Activated T-helper 2 cell treated with anti-CD3 and anti-CD28 coated beads, Interferon-gamma antibody, Interleukin-2, Interleukin-4, amounts not matched to agents 10 μg/mL and 5 μg/mL and 100 μg/mL, durations not matched to agents 14 hours and 24 hours and 36 hours (primary cell): ENCODE measurements around the gene CCT4. TPM values are rescaled to one million over a fixed set of nuclear protein-coding genes. Genes with fewer than 3 reads are reported as not detected.
"Not testable (repeated sequence)": the region's sequence is repeated elsewhere in the genome, so short reads cannot be mapped to it uniquely, and the experiment has no call there.

Experiments
- DNase-seq: peaks from one replicate; pipeline ENCODE4 v3.0.0; 2021; ENCODE audit warnings: low spot score
- H3K27ac Mint-ChIP-seq: one replicate; pipeline ENCODE4 v1.8.0; 2021; ENCODE audit warnings: mixed read lengths
- H3K27me3 Mint-ChIP-seq: one replicate; pipeline ENCODE4 v1.8.0; 2021; ENCODE audit warnings: low read depth, mixed read lengths
- H3K36me3 Mint-ChIP-seq: one replicate; pipeline ENCODE4 v1.8.0; 2021; ENCODE audit warnings: low read depth, mixed read lengths
- H3K4me1 Mint-ChIP-seq: one replicate; pipeline ENCODE4 v1.8.0; 2021; ENCODE audit warnings: low read depth, mixed read lengths
- H3K4me3 Mint-ChIP-seq: one replicate; pipeline ENCODE4 v1.8.0; 2021; ENCODE audit warnings: low read depth, mild to moderate bottlenecking, moderate library complexity, mixed read lengths
- H3K9me3 Mint-ChIP-seq: one replicate; pipeline ENCODE4 v1.8.0; 2021; ENCODE audit warnings: mixed read lengths
- intact Hi-C: fragments of 100-400 bp; cut with micrococcal nuclease; formaldehyde crosslinking; loops from one replicate; pipeline ENCODE4 v1.15.1; 2023
- total RNA-seq: library from RNA; stranded (reverse); gene quantifications from 2 replicates; pipeline ENCODE4 v1.2.3, GENCODE V29; 2022

Gene CCT4
- total RNA-seq, 1 donor from 2014 or later, result 367 TPM

DNA sequence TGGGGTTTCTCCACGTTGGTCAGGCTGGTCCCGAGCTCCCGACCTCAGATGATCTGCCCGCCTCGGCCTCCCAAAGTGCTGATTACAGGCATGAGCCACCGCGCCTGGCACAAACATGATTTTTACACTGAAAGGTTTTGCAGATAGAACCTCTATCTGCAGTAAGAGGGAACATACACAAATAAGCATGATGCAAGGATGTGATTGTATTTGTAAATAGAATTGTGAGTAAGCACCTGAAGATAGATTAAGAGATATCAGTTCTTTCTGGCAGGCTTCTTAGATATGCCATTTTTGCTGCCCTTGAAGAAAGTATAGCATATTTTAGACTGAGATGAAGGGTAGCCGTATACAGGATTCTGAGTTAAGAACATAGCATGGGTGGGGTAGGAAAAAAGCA, 20.7 kb upstream of the CCT4 start:
- Mint-ChIP-seq H3K4me3 (no peak overlapping the region), H3K9me3 (no peaks in the 10 kb centered on the region), H3K27me3 (no peaks in the 10 kb centered on the region), H3K27ac (no peak overlapping the region), H3K4me1 (peaks cover 11% of the 10 kb centered on the region), H3K36me3 (no peaks in the 10 kb centered on the region)
- DNase-seq, result no peak
- intact Hi-C loops, result loop anchor here (5.0 to 10.0 kb wide), 3 partner anchors 147 to 786 kb away; partner anchors contain the start of gene B3GNT2

GRCh38 chr2:61906186-61906470, 17.7 kb upstream of the CCT4 start:
- Mint-ChIP-seq H3K36me3 (no peaks in the 10 kb centered on the region), H3K4me1 (peaks cover 11% of the 10 kb centered on the region), H3K27ac (peak overlapping the region; percentile 76), H3K9me3 (no peaks in the 10 kb centered on the region), H3K4me3 (peak overlapping the region; percentile 98), H3K27me3 (no peaks in the 10 kb centered on the region)
- intact Hi-C loops, result loop anchor here (5.0 to 10.0 kb wide), 3 partner anchors 144 to 789 kb away; partner anchors contain the start of gene B3GNT2
- no peak for DNase-seq

- peak within 1 kb of the TSS; percentile 98 for H3K4me3 Mint-ChIP-seq
- peaks cover 11% of the 10 kb centered on the region for H3K4me1 Mint-ChIP-seq
- intact Hi-C loops, result loop anchor here (1.0 to 10.0 kb wide), 4 partner anchors 17 to 789 kb away; partner anchors contain the start of genes B3GNT2 and CCT4
- H3K36me3 Mint-ChIP-seq, result no peaks in the 10 kb centered on the region
- DNase-seq, result peak; percentile 73
- peak within 1 kb of the TSS; percentile 76 for H3K27ac Mint-ChIP-seq
- no peaks in the 10 kb centered on the region for H3K9me3 Mint-ChIP-seq
- no peaks in the 10 kb centered on the region for H3K27me3 Mint-ChIP-seq
Observed at GRCh38 chr2:61905372-61906185, 17.1 kb upstream of the CCT4 start, which contains the start of gene COMMD1. COMMD1 (plus strand) TSS chr2:61905674; CDS start chr2:61905679, 5 bp downstream.

DNA sequence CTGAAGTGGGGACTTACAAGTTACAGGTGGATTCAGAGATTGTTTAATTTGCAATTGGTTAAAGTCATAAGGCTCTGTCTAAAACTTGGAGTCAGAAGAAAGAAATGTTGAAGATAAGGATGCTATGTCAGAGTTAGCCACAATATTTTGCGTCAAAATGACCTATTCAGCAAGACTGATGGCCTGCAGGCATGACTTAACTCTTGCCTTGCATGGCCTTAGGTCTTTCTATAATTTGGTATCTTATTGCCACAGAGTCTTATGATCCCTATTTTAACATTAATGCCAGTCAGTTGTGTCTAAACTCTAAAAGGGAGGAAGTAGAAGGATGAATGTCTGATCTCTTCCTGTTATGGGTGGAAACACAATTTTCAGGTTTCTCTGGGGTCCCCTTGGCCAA, 11.8 kb upstream of the CCT4 start:
- intact Hi-C loops, result loop anchor here (10.0 kb wide), 1 partner anchor 795 kb away; no protein-coding TSS in a partner anchor
- Mint-ChIP-seq H3K4me3 (no peak overlapping the region), H3K27ac (no peak overlapping the region), H3K36me3 (no peaks in the 10 kb centered on the region), H3K27me3 (no peaks in the 10 kb centered on the region), H3K4me1 (peaks cover 3% of the 10 kb centered on the region), H3K9me3 (no peaks in the 10 kb centered on the region)
- no peak for DNase-seq

DNA sequence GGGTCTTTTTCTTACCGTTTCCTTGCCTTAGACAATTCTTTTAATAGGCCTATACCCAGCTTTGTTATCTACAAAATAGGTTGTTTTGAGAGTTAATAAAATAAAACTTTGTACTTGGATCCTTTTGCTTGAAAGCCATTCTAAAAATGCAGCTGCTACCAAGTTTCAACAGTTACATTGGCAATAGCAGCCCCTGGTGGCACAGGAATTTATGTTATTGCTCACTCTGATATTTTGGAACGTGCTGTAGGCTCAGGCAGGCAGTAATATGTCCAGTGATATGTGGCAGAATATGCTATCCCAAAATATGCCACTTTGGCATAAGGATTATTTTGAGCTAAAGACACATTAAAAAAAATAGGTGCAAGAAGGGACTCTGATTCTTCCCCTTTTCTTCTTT, 10.4 kb upstream of the CCT4 start:
- Mint-ChIP-seq H3K4me1 (no peaks in the 10 kb centered on the region), H3K4me3 (no peak overlapping the region), H3K9me3 (no peaks in the 10 kb centered on the region), H3K36me3 (no peaks in the 10 kb centered on the region), H3K27me3 (no peaks in the 10 kb centered on the region), H3K27ac (no peak overlapping the region)
- intact Hi-C loops, result no loop called here
- DNase-seq, result no peak

DNA sequence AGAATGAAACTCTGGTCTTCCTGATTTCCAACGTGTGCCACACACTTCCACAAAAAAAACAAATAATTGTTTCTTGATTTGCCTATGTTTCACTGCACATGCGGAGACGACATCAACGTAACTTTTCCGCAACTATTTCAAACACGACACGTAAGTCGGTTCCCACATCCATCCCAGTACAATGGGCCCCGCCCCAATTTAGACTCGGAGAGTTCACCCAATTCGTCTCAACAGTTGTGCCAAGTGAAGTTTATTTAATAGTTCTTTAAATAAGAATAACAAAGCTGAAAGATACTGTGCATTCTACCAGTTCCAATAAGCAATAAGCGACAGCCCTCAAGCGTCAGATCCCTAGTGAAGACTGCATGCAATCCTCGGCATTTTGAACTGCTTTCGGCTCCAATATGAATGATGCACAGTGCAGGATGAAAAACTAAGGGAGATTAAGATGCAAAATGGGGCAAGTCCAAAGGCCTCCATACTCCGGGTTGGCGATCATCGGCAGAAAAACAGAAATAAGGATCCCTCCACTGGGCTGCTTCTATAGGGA, 664 bp downstream of the CCT4 start:
- intact Hi-C loops, result loop anchor here (1.0 to 2.0 kb wide), 5 partner anchors 18 to 1701 kb away; partner anchors contain the start of genes COMMD1, FAM161A, MDH1 and WDPCP
- no peaks in the 10 kb centered on the region for H3K27me3 Mint-ChIP-seq
- peaks cover 47% of the 10 kb centered on the region for H3K36me3 Mint-ChIP-seq
- peak overlapping the region; percentile 96 for H3K4me3 Mint-ChIP-seq
- H3K4me1 Mint-ChIP-seq, result peaks cover 20% of the 10 kb centered on the region
- no peak for DNase-seq
- H3K9me3 Mint-ChIP-seq, result no peaks in the 10 kb centered on the region
- peak overlapping the region; percentile 99 for H3K27ac Mint-ChIP-seq

DNA sequence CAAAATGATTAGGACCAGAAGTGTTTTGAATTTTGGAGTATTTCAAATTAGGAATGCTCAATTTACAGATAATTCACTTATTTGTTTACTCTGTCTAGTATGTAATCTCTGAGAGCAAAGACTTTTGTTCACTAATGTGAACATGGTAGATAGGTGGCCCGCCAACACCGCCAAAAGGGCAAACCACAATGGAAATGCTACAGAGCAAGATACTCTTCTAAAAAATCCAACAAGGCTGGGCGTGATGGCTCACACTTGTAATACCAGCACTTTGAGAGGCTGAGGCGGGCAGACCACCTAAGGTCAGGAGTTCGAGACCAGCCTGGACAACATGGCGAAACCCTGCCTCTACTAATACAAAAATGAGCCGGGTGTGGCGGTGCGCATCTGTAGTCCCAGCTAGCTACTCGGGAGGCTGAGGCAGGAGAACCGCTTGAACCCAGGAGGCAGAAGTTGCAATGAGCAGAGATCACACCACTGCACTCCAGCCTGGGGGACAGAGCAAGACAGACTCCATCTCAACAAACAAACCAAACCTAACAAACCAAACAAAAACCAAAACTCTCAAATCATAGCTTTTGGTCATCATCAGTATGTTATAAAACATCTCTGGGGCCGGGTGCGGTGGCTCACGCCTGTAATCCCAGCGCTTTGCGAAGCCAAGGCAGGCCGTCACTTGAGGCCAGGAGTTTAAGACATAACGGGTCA, 2.4 kb downstream of the CCT4 start:
- Mint-ChIP-seq H3K36me3 (peaks cover 56% of the 10 kb centered on the region), H3K27me3 (no peaks in the 10 kb centered on the region), H3K9me3 (no peaks in the 10 kb centered on the region), H3K4me3 (peak overlapping the region; percentile 96), H3K4me1 (peaks cover 20% of the 10 kb centered on the region), H3K27ac (no peak overlapping the region)
- intact Hi-C loops, result no loop called here
- no peak for DNase-seq

- DNase-seq, result no peak
- Mint-ChIP-seq H3K36me3 (peaks cover 73% of the 10 kb centered on the region), H3K27me3 (no peaks in the 10 kb centered on the region), H3K27ac (no peak overlapping the region), H3K4me1 (peaks cover 18% of the 10 kb centered on the region), H3K9me3 (no peaks in the 10 kb centered on the region), H3K4me3 (no peak overlapping the region)
- intact Hi-C loops, result no loop called here
Observed at GRCh38 chr2:61882850-61883249, 5.6 kb downstream of the CCT4 start.

- H3K27me3 Mint-ChIP-seq, intact Hi-C loops, H3K4me3 Mint-ChIP-seq, DNase-seq, H3K9me3 Mint-ChIP-seq, H3K4me1 Mint-ChIP-seq: not testable (repeated sequence)
- peaks cover 73% of the 10 kb centered on the region for H3K36me3 Mint-ChIP-seq
- H3K27ac Mint-ChIP-seq, result peak overlapping the region; percentile 24
Observed at GRCh38 chr2:61879351-61879750, 9.1 kb downstream of the CCT4 start.

GRCh38 chr2:61878761-61879160, 9.7 kb downstream of the CCT4 start:
- intact Hi-C loops, result no loop called here

DNA sequence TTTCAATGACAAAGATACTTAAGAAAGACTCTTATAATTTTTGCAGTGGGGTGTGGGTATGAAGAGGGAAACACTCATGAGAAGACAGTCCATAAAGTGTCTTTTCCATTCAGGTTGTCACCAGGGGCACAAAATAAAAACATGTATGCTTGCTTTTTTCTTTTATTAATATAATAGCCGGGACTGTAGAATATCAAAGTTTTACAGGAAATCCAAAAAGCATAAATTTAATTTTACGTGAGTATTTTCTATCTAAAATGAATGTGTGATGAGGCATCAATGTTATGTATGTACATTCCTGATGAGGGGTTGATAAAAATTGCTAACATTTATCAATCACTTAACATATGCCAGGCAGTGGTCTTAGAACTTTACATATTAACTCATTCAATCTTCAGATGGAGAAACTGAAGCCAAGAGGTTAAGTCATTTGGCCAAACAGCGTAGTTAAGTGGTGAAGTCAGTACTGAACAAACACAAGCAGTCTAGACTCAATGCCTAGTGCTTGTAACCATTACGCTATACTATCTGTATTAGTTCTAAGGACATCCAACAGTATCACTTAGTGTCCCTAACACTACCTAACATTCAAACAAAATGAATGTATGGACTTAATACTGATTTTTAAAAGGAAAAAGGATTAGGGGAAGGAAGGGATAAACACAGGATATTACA, 10.7 kb downstream of the CCT4 start:
- no peaks in the 10 kb centered on the region for H3K9me3 Mint-ChIP-seq
- no peaks in the 10 kb centered on the region for H3K27me3 Mint-ChIP-seq

More at GRCh38 chr2:61878761-61879160, 9.7 kb downstream of the CCT4 start:
- H3K27me3 Mint-ChIP-seq, result no peaks in the 10 kb centered on the region
- peaks cover 73% of the 10 kb centered on the region for H3K36me3 Mint-ChIP-seq
- H3K4me3 Mint-ChIP-seq, result no peak overlapping the region
- H3K9me3 Mint-ChIP-seq, result no peaks in the 10 kb centered on the region
- H3K4me1 Mint-ChIP-seq, result no peaks in the 10 kb centered on the region
- no peak overlapping the region for H3K27ac Mint-ChIP-seq
- no peak for DNase-seq

GRCh38 chr2:61876400-61876799, 12.1 kb downstream of the CCT4 start:
- Mint-ChIP-seq H3K27ac (no peak overlapping the region), H3K4me3 (no peak overlapping the region), H3K4me1 (no peaks in the 10 kb centered on the region), H3K36me3 (peaks cover 76% of the 10 kb centered on the region), H3K9me3 (no peaks in the 10 kb centered on the region), H3K27me3 (no peaks in the 10 kb centered on the region)
- intact Hi-C loops, result no loop called here
- DNase-seq, result no peak

More for the DNA sequence above, 10.7 kb downstream of the CCT4 start:
- no peak overlapping the region for H3K27ac Mint-ChIP-seq
- peaks cover 73% of the 10 kb centered on the region for H3K36me3 Mint-ChIP-seq
- H3K4me3 Mint-ChIP-seq, result no peak overlapping the region
- intact Hi-C loops, result no loop called here
- DNase-seq, result no peak
- H3K4me1 Mint-ChIP-seq, result no peaks in the 10 kb centered on the region
